Activated CD8-positive, alpha-beta memory T cell treated with anti-CD3 and anti-CD28 coated beads, Interleukin-2, amount 50 U/mL, for 48 hours (primary cell): Measurements from ENCODE around the gene PLVAP.
A peak's percentile ranks its signal among the peaks of the same experiment; 100 is the strongest.

Experiments
- DNase-seq: peaks from one replicate; pipeline ENCODE4 v3.0.0-alpha.2; 2020

The PLVAP gene

GRCh38 chr19:17353386-17353785, 23.8 kb downstream of the PLVAP start:
- DNase-seq, result no peak

GRCh38 chr19:17352608-17353280, 24.4 kb downstream of the PLVAP start:
- DNase-seq, result no peak

- no peak for DNase-seq
These were observed 25.2 kb downstream of the PLVAP start for GRCh38 chr19:17351815-17352435.

- no peak for DNase-seq
These were observed 28.4 kb downstream of the PLVAP start for GRCh38 chr19:17348700-17349099.

GRCh38 chr19:17347877-17348276, 29.3 kb downstream of the PLVAP start:
- DNase-seq, result no peak

GRCh38 chr19:17347361-17347760, 29.8 kb downstream of the PLVAP start:
- no peak for DNase-seq

DNA sequence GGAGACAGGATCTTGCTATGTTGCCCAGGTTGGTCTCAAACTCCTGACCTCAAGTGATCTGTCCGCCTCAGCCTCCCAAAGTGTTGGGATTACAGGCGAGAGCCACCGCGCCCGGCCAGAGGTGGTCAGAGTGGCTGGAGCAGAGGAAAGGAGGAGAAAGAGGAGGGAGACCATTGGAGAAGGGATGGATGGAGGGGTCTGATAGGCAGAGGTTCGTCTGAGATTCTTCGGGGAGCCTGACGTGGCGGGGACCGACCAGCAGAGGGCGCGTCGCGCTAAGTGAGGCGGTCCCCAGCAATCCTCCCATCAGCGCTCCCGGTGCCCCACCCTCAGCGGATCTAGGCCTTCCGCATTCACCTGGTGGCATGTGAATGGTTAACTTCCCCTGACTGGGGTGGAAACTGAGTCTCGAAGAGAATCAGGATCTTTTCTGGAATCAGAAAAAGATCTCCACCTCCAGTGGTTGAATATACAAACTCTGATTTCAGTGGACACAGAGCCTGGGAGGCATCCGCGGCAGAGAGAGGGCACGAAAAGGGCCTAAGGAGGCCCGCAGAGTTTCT, 31.0 kb downstream of the PLVAP start:
- DNase-seq, result peak; percentile 96

DNA sequence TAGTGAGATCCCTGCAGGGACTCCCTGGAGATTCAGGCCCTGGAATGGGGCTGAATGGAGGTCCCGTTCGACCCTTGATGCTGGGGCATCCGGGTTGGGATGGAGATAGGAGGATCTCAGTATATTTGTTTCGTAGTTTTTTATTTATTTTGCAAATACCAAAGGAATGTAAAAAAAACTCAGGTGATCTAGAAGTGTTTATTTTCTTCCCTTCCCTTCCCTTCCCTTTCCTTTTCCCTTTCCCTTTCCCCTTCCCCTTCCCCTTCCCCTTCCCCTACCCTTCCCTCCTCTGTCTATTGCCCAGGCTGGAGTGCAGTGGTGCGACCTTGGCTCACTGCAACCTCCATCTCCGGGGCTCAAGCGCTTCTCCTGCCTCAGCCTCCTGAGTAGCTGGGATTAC, 35.3 kb downstream of the PLVAP start:
- DNase-seq, result no peak

- no peak for DNase-seq
These were observed 35.8 kb downstream of the PLVAP start for GRCh38 chr19:17341386-17341785.

DNA sequence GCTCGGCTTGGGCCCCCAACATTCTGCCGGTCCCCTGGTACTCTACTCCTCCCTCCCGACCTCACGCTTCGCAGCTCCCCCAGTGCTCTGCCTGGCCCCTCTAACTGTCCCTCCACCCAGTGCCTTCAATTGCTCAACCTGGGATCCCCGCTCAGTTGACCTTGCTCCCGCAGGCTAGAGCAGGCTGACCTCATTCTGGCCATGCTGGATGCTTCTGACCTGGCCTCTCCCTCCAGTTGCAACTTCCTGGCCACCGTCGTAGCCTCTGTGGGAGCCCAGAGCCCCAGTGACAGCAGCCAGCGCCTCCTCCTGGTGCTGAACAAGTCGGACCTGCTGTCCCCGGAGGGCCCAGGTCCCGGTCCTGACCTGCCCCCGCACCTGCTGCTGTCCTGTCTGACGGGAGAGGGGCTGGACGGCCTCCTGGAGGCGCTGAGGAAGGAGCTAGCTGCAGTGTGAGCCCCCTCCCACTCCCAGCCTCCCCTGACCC, 36.2 kb downstream of the PLVAP start:
- DNase-seq, result no peak

DNA sequence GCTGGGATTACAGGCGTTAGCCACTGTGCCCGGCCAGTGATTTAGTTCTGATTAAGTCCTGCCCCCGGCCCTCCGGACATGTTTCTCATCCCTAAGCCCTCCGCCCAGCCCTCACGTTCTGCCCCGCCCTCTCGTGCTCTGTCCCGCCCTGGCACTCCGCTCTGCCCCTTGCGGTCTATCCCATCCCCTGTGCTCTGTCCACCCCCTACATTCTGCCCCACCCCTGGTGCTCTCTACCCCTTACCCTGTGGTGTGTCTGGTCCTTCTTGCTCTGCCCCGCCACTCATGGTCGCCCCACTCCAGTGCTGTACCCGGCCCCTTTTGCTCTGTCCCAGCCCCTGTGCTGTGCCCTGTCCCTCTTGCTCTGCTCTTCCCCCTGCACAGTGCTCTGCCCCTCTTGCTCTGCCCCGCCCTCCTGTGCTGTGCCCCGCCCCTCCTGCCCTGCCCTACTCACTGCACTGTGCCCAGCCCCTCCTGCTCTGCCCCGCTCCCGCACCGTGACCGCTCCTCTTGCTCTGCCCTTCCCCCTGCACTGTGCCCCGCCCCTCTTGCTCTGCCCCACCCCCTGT, 36.8 kb downstream of the PLVAP start:
- peak; percentile 52 for DNase-seq

GRCh38 chr19:17339088-17339741, 37.9 kb downstream of the PLVAP start:
- DNase-seq, result peak; percentile 83

DNA sequence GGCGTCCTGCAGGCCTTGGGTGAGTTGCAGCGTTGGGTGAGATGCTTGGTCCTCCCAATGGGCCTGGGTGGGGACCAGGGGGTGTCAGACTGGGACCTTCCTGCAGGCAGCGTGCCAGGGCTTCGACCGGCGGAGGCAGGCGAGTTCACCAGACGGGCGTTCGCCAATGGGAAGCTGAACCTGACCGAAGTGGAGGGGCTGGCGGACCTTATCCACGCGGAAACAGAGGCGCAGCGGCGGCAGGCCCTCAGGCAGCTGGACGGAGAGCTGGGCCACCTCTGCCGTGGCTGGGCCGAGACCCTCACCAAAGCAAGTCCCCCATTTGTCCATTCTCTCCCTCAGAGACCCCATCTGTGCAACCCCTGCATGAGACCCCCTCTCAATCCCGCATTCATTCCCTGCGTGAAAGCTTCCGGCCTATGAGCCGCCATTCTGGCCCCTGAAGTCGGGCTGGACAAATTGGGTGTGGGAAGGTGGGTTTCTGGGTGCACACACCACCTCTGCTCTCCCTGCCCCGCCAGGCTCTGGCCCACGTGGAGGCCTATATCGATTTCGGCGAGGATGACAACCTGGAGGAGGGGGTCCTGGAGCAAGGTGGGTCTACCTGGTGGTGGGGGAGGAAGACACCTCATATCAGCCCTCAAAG, 38.6 kb downstream of the PLVAP start:
- peak; percentile 54 for DNase-seq

- peak; percentile 76 for DNase-seq
These were observed 39.3 kb downstream of the PLVAP start for GRCh38 chr19:17337675-17338432.

- DNase-seq, result peak; percentile 95
These were observed 40.1 kb downstream of the PLVAP start, which contains the start of gene GTPBP3 for GRCh38 chr19:17336872-17337674. GTPBP3 (plus strand) TSS chr19:17337553; CDS start chr19:17337612, 59 bp downstream.

GRCh38 chr19:17335575-17335974, 41.6 kb downstream of the PLVAP start:
- DNase-seq, result no peak

GRCh38 chr19:17334414-17335409, 42.4 kb downstream of the PLVAP start, which contains the start of gene ANO8:
ANO8 (minus strand) TSS chr19:17334855; CDS start chr19:17334670, 185 bp downstream.
- peak; percentile 96 for DNase-seq

GRCh38 chr19:17333611-17334413, 43.3 kb downstream of the PLVAP start:
- DNase-seq, result peak; percentile 83
